ENCODE measurements around the gene LDHD.

The LDHD gene

DNA sequence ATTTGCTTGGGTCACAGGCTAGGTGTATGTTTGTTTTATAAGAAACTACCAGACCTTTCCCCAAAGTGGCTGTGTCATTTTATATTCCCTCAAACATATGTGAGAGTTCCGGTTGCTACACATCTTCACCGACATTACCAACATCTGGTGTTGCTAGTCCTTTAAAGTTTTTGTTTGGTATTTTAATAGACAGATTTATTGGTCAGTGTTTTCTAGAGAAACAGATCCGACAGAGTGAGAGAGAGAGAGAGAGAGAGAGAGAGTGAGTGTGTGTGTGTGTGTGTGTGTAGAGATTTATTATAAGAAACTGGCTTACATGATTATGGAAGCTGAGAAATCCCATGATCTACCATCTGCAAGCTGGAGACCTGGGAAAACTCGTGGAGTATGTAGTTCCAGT is 31.0 kb downstream of the LDHD start:
- Histone ChIP-seq H3K9ac (ENCODE audit: low read length) (no peak overlapping the region), H3K4me3 (ENCODE audit: low read length) (no peak overlapping the region), H3K79me2 (ENCODE audit: low read length) (no peaks in the 10 kb centered on the region), H3K27me3 (ENCODE audit: low read depth, low read length) (no peaks in the 10 kb centered on the region), H3K27ac (ENCODE audit: low read length) (no peak overlapping the region), H3K4me2 (ENCODE audit: low read length) (no peak overlapping the region), H2AFZ (ENCODE audit: low read depth, low read length) (no peak overlapping the region), H3K4me1 (ENCODE audit: low read length) (peaks cover 5% of the 10 kb centered on the region), H4K20me1 (ENCODE audit: insufficient read depth, low read length) (no peaks in the 10 kb centered on the region; the same call in 1 of the 2 replicates), H3K9me3 (ENCODE audit: insufficient read depth, low read length) (no peaks in the 10 kb centered on the region), H3K36me3 (replicated peaks; ENCODE audit: low read depth, low read length) (no peaks in the 10 kb centered on the region)
- no peak for TF ChIP-seq EZH2phosphoT487 (IDR thresholded peaks at IDR 0.05; ENCODE audit: low read depth)
- TF ChIP-seq, protein P1, sequence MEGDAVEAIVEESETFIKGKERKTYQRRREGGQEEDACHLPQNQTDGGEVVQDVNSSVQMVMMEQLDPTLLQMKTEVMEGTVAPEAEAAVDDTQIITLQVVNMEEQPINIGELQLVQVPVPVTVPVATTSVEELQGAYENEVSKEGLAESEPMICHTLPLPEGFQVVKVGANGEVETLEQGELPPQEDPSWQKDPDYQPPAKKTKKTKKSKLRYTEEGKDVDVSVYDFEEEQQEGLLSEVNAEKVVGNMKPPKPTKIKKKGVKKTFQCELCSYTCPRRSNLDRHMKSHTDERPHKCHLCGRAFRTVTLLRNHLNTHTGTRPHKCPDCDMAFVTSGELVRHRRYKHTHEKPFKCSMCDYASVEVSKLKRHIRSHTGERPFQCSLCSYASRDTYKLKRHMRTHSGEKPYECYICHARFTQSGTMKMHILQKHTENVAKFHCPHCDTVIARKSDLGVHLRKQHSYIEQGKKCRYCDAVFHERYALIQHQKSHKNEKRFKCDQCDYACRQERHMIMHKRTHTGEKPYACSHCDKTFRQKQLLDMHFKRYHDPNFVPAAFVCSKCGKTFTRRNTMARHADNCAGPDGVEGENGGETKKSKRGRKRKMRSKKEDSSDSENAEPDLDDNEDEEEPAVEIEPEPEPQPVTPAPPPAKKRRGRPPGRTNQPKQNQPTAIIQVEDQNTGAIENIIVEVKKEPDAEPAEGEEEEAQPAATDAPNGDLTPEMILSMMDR (IDR thresholded peaks at IDR 0.05; ENCODE audit: low read depth, low read length): no peak

- Histone ChIP-seq H3K9me3 (ENCODE audit: insufficient read depth, low read length) (no peaks in the 10 kb centered on the region), H3K27me3 (ENCODE audit: low read depth, low read length) (no peaks in the 10 kb centered on the region), H3K79me2 (ENCODE audit: low read length) (no peaks in the 10 kb centered on the region), H3K9ac (ENCODE audit: low read length) (no peak overlapping the region), H3K4me3 (ENCODE audit: low read length) (no peak overlapping the region), H3K27ac (ENCODE audit: low read length) (no peak overlapping the region), H3K36me3 (replicated peaks; ENCODE audit: low read depth, low read length) (no peaks in the 10 kb centered on the region), H3K4me1 (ENCODE audit: low read length) (peaks cover 5% of the 10 kb centered on the region), H3K4me2 (ENCODE audit: low read length) (no peak overlapping the region), H2AFZ (ENCODE audit: low read depth, low read length) (no peak overlapping the region), H4K20me1 (ENCODE audit: insufficient read depth, low read length) (no peaks in the 10 kb centered on the region; the same call in 1 of the 2 replicates)
- no peak for TF ChIP-seq EZH2phosphoT487 (IDR thresholded peaks at IDR 0.05; ENCODE audit: low read depth)
- TF ChIP-seq, protein P1 (IDR thresholded peaks at IDR 0.05; ENCODE audit: low read depth, low read length): no peak
Observed at GRCh38 chr16:75083813-75084212, 32.8 kb downstream of the LDHD start.

GRCh38 chr16:75081179-75081859 is 35.3 kb downstream of the LDHD start:
- H3K4me2 ChIP-seq (ENCODE audit: low read length): no peak overlapping the region
- H3K4me3 ChIP-seq (ENCODE audit: low read length): no peak overlapping the region
- H3K79me2 ChIP-seq (ENCODE audit: low read length): no peaks in the 10 kb centered on the region
- H3K9me3 ChIP-seq (ENCODE audit: insufficient read depth, low read length): no peaks in the 10 kb centered on the region
- H3K9ac ChIP-seq (ENCODE audit: low read length): no peak overlapping the region
- H3K27ac ChIP-seq (ENCODE audit: low read length): no peak overlapping the region
- H3K27me3 ChIP-seq (ENCODE audit: low read depth, low read length): peaks cover 2% of the 10 kb centered on the region; the same call in 1 of the 2 replicates
- TF ChIP-seq, protein P1 (IDR thresholded peaks at IDR 0.05; ENCODE audit: low read depth, low read length): no peak
- no peak for TF ChIP-seq EZH2phosphoT487 (IDR thresholded peaks at IDR 0.05; ENCODE audit: low read depth)
- no peak overlapping the region for H2AFZ ChIP-seq (ENCODE audit: low read depth, low read length)
- H3K36me3 ChIP-seq (replicated peaks; ENCODE audit: low read depth, low read length): no peaks in the 10 kb centered on the region
- peaks cover 5% of the 10 kb centered on the region for H3K4me1 ChIP-seq (ENCODE audit: low read length)
- H4K20me1 ChIP-seq (ENCODE audit: insufficient read depth, low read length): no peaks in the 10 kb centered on the region

- Histone ChIP-seq H3K4me1 (ENCODE audit: low read length) (peaks cover 11% of the 10 kb centered on the region), H4K20me1 (ENCODE audit: insufficient read depth, low read length) (no peaks in the 10 kb centered on the region), H3K36me3 (replicated peaks; ENCODE audit: low read depth, low read length) (no peaks in the 10 kb centered on the region), H3K9me3 (ENCODE audit: insufficient read depth, low read length) (no peaks in the 10 kb centered on the region), H3K79me2 (ENCODE audit: low read length) (no peaks in the 10 kb centered on the region), H3K9ac (ENCODE audit: low read length) (no peak overlapping the region), H2AFZ (ENCODE audit: low read depth, low read length) (no peak overlapping the region), H3K27me3 (ENCODE audit: low read depth, low read length) (peaks cover 4% of the 10 kb centered on the region; the same call in 1 of the 2 replicates), H3K4me2 (ENCODE audit: low read length) (no peak overlapping the region), H3K4me3 (ENCODE audit: low read length) (no peak overlapping the region), H3K27ac (ENCODE audit: low read length) (no peak overlapping the region)
- TF ChIP-seq EZH2phosphoT487 (IDR thresholded peaks at IDR 0.05; ENCODE audit: low read depth): no peak
- TF ChIP-seq, protein P1 (IDR thresholded peaks at IDR 0.05; ENCODE audit: low read depth, low read length): no peak
Observed at GRCh38 chr16:75080205-75081029, 36.2 kb downstream of the LDHD start.
